AG04449 (cell line): ENCODE results near the gene CR1L.
"Not testable (repeated sequence)": the region's sequence is repeated elsewhere in the genome, so short reads cannot be mapped to it uniquely, and the experiment has no call there.

ENCODE experiments used
- CTCF ChIA-PET: fragments of 350-600 bp; formaldehyde crosslinking; extraction: SDS; loops from one replicate; lab custom pipeline; 2021; ENCODE audit warnings: antibody characterized with exemption; lab: Yijun Ruan, JAX
- POLR2A ChIA-PET: fragments of 400-600, 350-600 bp; formaldehyde crosslinking; extraction: SDS; loops from one replicate; lab custom pipeline; 2020; ENCODE audit warnings: antibody characterized with exemption, inconsistent platforms; lab: Yijun Ruan, JAX
- DNase-seq: peaks from one replicate; pipeline ENCODE4 v3.0.0-alpha.2; 2010; ENCODE audit warnings: low read depth, low spot score
- H3K4me3 ChIP-seq: 2 replicates; pipeline ENCODE4 v1.5.1; 2011; ENCODE audit warnings: low read depth, mild to moderate bottlenecking, control low read depth, low read length
- CTCF ChIP-seq: IDR thresholded peaks from one replicate; pipeline ENCODE4 v1.5.1; 2011; ENCODE audit warnings: mild to moderate bottlenecking, moderate library complexity, low read length, control low read depth, inconsistent platforms; ENCODE audit not compliant: insufficient read depth; ENCODE audit errors: missing control alignments

Gene CR1L

GRCh38 chr1:207672522-207673130 is 27.7 kb downstream of the CR1L start:
- no peak overlapping the region for H3K4me3 ChIP-seq
- DNase-seq = no peak
- POLR2A ChIA-PET = no interaction called here
- CTCF ChIA-PET = interaction anchor here (1.1 to 2.1 kb wide), 4 partner anchors 18 to 94 kb away, joined by 3 to 6 read pairs (median 4); no protein-coding TSS in a partner anchor
- peak; percentile 28 for TF ChIP-seq CTCF

DNA sequence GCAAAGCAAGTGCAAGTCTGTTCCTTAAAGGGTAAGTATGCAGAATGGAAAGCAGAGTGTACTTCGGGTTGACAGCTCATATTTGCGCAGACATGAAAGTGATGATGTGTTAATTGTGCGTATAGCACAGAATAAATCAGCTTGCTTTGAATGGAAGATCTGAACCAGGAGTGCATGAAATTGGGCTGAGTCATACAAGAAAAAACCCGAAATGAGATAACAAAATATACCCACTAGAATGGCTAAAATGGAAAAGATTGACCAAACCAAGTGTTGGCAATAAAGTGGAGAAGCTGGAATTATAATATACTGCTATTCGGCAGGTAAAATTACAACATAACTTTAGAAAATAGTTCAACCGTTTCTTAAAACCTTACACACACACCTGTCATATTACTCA is 28.5 kb downstream of the CR1L start:
- CTCF ChIA-PET = interaction anchor here (0.7 to 2.1 kb wide), 4 partner anchors 19 to 94 kb away, joined by 3 to 6 read pairs (median 4); no protein-coding TSS in a partner anchor
- POLR2A ChIA-PET = no interaction called here
- no peak overlapping the region for H3K4me3 ChIP-seq
- TF ChIP-seq CTCF = no peak
- DNase-seq = no peak

GRCh38 chr1:207676153-207676552 is 31.2 kb downstream of the CR1L start:
- DNase-seq = no peak
- no peak for TF ChIP-seq CTCF
- POLR2A ChIA-PET = no interaction called here
- CTCF ChIA-PET = interaction anchor here (1.2 kb wide), 1 partner anchor 22 kb away, joined by 5 read pairs; no protein-coding TSS in a partner anchor
- H3K4me3 ChIP-seq = no peak overlapping the region

GRCh38 chr1:207680590-207681388 is 35.9 kb downstream of the CR1L start:
- POLR2A ChIA-PET, H3K4me3 ChIP-seq: not testable (repeated sequence)
- CTCF ChIA-PET = interaction anchor here (0.9 kb wide), 1 partner anchor 18 kb away, joined by 5 read pairs; no protein-coding TSS in a partner anchor
- DNase-seq = peak; percentile 9

- POLR2A ChIA-PET, CTCF ChIA-PET, H3K4me3 ChIP-seq, DNase-seq: not testable (repeated sequence)
These were observed 38.0 kb downstream of the CR1L start for GRCh38 chr1:207682872-207683434.

DNA sequence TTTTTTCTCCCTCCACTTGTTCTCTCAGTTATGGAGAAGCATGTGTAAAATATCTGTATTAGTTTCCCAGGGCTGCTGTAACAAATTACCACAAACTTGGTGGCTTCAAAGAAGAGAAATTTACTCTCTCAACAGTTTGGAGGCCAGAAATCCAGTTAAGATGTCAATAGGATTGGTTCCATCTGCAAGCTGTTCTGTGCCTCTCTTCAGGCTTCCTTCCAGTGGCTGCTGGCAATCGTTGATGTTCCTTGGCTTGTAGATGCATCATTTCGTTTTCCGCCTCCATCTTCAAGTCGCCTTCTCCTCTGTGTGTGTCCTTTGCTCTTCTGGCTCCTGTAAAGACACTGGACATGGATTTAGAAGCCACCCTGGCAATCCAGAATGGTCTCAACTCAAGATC is 45.6 kb downstream of the CR1L start:
- H3K4me3 ChIP-seq, DNase-seq, POLR2A ChIA-PET: not testable (repeated sequence)
- CTCF ChIA-PET = interaction anchor here (1.2 to 2.3 kb wide), 2 partner anchors 9 kb away, joined by 6 to 9 read pairs; no protein-coding TSS in a partner anchor

DNA sequence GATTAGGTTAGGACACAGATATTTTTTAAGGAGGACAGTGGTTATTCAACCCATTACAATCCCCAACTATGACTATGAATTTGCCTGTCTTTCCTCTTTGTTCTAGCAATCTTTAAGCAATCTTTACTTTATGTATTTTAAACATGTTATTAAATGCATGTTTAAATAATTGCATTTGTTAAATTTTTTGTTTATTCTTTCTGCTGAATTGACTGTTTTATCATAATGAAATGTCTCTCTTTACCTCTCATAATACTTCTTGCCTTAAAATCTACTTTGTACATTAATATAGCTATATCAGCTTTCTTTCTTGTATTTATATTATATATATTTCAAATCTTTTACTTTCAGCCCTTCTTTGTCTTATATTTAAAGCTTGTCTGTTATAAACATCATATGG is 46.1 kb downstream of the CR1L start:
- CTCF ChIA-PET = interaction anchor here (0.8 to 2.4 kb wide), 3 partner anchors 9 to 37 kb away, joined by 3 to 6 read pairs (median 6); no protein-coding TSS in a partner anchor
- no peak for DNase-seq
- no peak for TF ChIP-seq CTCF
- no peak overlapping the region for H3K4me3 ChIP-seq
- POLR2A ChIA-PET = no interaction called here
